ENCODE data around the gene HOXD4. TPM values are rescaled to one million over a fixed set of nuclear protein-coding genes. Genes with fewer than 3 reads are reported as not detected.
A peak's percentile ranks its signal among the peaks of the same experiment; 100 is the strongest.

Gene HOXD4
- total RNA-seq, 1 experiment from 2014 or later = 0.29 TPM

DNA sequence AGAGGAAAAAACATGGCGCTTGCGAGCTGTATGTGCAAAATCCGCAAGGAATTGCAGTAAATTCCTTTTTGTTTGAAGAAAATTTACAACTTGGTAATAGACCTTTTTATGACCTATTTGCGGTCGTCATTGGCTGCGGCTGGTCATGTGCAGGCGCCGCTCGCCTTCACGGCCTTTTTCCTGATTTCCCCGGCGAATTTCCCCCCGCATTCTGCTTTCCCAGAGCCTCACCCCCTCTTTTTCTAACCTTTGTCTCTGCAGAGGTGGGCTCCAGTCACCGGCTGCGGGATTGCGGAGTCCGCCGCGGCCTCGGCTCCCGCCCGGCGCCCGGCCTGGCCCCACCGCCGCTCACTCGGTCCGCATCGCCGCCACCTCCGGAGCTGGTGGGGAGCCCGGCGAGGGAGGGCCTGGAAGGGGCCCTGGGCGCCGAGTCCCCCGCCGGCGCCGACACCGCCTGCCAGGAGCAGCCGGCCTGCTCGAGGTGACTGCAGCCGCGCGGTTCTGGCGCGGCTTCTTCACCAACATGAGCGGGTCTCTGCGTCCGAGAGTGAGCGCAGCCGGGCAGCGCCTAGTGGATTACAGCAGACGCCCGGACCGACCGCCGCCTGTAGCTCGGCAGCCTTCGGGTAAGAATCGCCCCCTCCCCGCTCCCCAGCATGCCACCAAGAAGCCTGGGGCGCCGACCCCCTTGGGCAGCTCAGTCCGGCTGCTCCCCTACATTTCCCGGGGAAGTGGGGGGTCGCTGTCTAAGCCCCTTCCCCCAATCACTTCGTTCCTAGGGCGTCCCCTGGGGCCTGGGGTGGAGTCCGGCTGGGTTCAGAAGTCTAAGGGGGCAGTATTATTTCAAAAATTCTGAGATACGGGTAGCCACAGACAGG is 14.7 kb upstream of the HOXD4 start:
- Histone ChIP-seq H3K27me3 (replicated peaks) (no peaks in the 10 kb centered on the region), H3K36me3 (peaks cover 9% of the 10 kb centered on the region)

DNA sequence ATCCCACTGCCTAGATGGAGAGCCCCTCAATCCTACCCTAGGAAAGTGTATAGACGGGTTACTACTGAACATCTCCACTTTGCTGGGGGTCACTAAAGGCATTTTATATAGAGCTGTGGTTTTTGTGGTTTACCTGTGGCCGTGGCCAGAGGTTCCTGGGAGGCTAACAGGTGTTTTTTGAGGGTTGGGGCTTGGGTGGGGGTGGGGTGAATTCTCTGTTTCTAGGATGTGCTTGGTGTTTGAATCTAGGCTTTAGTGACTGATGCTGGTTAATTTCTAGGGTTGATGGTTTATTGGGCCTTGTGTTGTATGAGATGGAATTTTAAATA is 14.1 kb upstream of the HOXD4 start:
- Histone ChIP-seq H3K9me3 (replicated peaks) (no peaks in the 10 kb centered on the region), H3K4me3 (peak overlapping the region; percentile 87), H3K4me1 (replicated peaks) (peaks cover 26% of the 10 kb centered on the region), H3K27ac (peak overlapping the region; percentile 80), H3K36me3 (peaks cover 7% of the 10 kb centered on the region; the same call in 1 of the 2 replicates), H3K27me3 (replicated peaks) (no peaks in the 10 kb centered on the region)
- no peak for DNase-seq (ENCODE audit: low read depth in 1 of 2, low spot score in 2 of 2)

More for the DNA sequence above, 14.7 kb upstream of the HOXD4 start:
- DNase-seq (ENCODE audit: low read depth in 1 of 2, low spot score in 2 of 2) = peak in 1 of 2 experiments; percentile 71
- H3K9me3 ChIP-seq (replicated peaks) = no peaks in the 10 kb centered on the region
- peak overlapping the region; percentile 80 for H3K27ac ChIP-seq
- H3K4me1 ChIP-seq (replicated peaks) = peaks cover 26% of the 10 kb centered on the region
- peak overlapping the region; percentile 87 for H3K4me3 ChIP-seq

- Histone ChIP-seq H3K4me3 (no peak overlapping the region), H3K27ac (no peak overlapping the region), H3K36me3 (peaks cover 5% of the 10 kb centered on the region; the same call in 1 of the 2 replicates), H3K4me1 (replicated peaks) (peaks cover 26% of the 10 kb centered on the region), H3K9me3 (replicated peaks) (no peaks in the 10 kb centered on the region), H3K27me3 (replicated peaks) (no peaks in the 10 kb centered on the region)
- DNase-seq (ENCODE audit: low read depth in 1 of 2, low spot score in 2 of 2) = no peak
Measured at GRCh38 chr2:176137906-176138305, 13.4 kb upstream of the HOXD4 start.

DNA sequence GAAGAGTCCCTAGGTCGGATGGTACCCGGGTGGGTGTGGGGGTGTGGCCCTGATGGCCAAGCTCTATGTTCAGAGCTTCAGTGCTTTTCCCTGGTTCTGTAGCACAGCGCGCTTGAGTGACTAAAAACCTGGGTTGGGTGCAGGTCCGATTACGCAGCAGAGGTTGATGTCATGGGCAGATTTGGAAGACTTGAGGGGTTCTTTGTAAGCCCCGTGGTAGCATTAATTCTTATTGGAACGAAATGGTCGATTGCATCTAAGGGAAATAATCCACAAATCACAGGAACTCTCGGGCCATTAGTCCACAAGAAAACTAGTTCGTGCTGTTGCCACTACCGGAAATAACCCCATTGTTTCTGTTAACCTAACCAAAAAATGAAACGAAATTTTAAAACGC is 12.8 kb upstream of the HOXD4 start:
- DNase-seq (ENCODE audit: low read depth in 1 of 2, low spot score in 2 of 2) = no peak
- Histone ChIP-seq H3K4me1 (replicated peaks) (peaks cover 26% of the 10 kb centered on the region), H3K27me3 (replicated peaks) (no peaks in the 10 kb centered on the region), H3K36me3 (peaks cover 5% of the 10 kb centered on the region; the same call in 1 of the 2 replicates), H3K27ac (no peak overlapping the region), H3K4me3 (no peak overlapping the region), H3K9me3 (replicated peaks) (no peaks in the 10 kb centered on the region)

- no peaks in the 10 kb centered on the region for H3K27me3 ChIP-seq (replicated peaks)
- H3K27ac ChIP-seq = no peak overlapping the region
- H3K9me3 ChIP-seq (replicated peaks) = no peaks in the 10 kb centered on the region
- no peak for DNase-seq (ENCODE audit: low read depth in 1 of 2, low spot score in 2 of 2)
- H3K4me3 ChIP-seq = no peak overlapping the region
- H3K36me3 ChIP-seq = peaks cover 5% of the 10 kb centered on the region; the same call in 1 of the 2 replicates
- peaks cover 26% of the 10 kb centered on the region for H3K4me1 ChIP-seq (replicated peaks)
Measured at GRCh38 chr2:176138923-176139660, 12.3 kb upstream of the HOXD4 start.

DNA sequence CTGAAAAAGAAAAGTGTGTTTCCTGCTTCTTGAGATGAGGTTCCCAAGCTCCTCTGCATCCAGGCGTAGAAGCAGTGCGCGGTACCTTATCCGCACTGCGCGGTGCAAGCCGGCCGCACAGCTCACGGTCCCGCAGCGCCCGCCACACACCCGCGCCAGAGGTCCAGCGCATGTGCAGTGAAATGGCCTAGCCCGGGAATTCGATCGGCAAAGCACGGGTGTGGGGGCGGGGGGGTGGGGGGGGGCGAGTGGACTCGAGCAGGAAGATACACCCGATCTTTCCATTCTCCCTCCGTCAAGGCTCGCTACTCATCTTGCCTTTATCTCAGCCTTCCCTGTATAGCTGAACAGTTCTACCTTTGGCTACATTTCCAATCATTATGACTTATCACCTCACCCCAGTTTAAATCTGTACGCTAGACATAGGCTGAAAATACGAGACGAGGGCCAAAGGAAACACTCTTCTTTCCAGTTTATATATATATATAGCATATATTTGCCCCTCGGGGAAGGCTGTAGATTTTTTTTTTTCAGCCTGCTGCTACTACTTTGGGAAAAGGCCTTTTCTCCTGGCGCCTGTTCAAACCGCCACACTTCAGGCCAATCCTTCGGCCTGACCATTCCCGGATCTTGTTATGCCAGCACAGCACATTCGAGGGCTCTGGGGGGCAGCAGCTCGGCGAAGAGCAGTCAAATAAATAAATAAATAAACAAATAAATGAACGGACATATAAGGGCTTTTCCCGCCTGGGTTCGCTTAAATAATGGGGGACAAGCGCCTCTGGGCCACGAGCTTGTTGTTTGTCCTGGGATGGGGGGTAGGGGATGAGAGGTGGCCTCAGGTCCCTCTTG is 11.5 kb upstream of the HOXD4 start:
- H3K27ac ChIP-seq = peak overlapping the region; percentile 67
- no peaks in the 10 kb centered on the region for H3K9me3 ChIP-seq (replicated peaks)
- no peaks in the 10 kb centered on the region for H3K27me3 ChIP-seq (replicated peaks)
- no peaks in the 10 kb centered on the region for H3K36me3 ChIP-seq
- H3K4me3 ChIP-seq = peak overlapping the region; percentile 53
- no peak for DNase-seq (ENCODE audit: low read depth in 1 of 2, low spot score in 2 of 2)
- H3K4me1 ChIP-seq (replicated peaks) = peaks cover 21% of the 10 kb centered on the region

DNA sequence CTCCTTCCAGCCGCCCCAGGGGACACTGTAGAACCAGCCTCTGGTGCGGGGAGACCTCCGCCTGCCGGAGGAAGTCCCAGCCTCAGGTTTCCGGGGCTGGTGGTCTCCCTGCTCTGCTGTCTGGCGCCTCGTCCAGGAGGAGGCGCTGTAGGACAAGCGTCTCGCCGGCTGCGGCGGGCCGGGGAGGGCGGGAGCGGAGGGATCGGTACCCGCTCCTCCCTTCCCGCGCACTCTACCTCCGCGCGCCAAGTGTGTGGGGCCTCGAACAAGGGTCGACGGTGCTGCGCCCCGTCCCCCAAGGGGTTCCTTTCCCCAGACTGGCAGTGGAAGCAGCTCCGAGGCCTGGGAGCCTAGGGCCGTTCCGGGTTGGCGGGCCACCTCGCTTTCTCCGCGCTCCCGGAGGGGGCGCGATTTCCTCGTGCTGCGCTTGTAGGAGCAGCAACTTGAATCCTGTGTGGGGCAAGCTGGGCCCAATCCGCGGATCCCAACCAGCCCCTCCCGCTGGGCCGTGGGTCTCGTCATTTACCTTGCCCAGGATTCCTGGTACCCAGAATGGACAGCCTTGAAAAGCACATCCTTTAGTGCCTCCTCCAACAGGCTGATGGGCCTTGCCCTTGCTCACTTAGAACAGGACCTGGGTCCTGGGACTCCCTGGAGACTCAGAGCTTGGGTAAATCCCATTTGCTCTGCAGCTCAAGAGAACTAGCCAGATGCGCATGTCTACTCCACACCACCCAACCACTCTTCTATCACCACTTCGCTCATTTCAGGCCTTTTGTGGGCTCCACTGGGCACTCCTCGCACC is 10.6 kb upstream of the HOXD4 start:
- H3K4me1 ChIP-seq (replicated peaks) = peaks cover 13% of the 10 kb centered on the region
- H3K4me3 ChIP-seq = peak overlapping the region; percentile 53
- no peaks in the 10 kb centered on the region for H3K27me3 ChIP-seq (replicated peaks)
- no peaks in the 10 kb centered on the region for H3K36me3 ChIP-seq
- H3K27ac ChIP-seq = peak overlapping the region; percentile 67
- peak; percentile 85 to 94 for DNase-seq (ENCODE audit: low read depth in 1 of 2, low spot score in 2 of 2)
- H3K9me3 ChIP-seq (replicated peaks) = no peaks in the 10 kb centered on the region

DNA sequence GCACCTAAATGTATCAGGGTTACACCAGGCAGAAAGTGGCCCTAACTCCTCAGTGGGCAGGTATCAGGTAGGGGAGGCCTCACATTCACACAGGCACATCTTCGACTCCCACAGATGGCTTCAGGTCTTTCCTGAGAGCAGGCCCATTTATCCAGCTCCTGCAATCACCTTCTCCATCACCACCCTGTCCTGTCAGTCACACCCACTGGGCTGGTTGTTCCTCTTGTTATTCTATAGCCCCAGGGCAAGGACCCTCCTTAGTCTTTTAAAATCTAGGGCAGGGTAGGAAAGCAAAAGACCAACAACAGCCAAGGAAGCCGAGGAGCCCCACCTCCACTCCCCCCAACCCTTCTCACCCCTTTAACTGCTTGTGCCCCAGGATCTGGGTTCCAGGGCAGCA is 9.1 kb upstream of the HOXD4 start:
- Histone ChIP-seq H3K9me3 (replicated peaks) (no peaks in the 10 kb centered on the region), H3K4me1 (replicated peaks) (peaks cover 12% of the 10 kb centered on the region), H3K36me3 (no peaks in the 10 kb centered on the region), H3K27ac (no peak overlapping the region), H3K4me3 (no peak overlapping the region), H3K27me3 (replicated peaks) (no peaks in the 10 kb centered on the region)
- DNase-seq (ENCODE audit: low read depth in 1 of 2, low spot score in 2 of 2) = no peak

DNA sequence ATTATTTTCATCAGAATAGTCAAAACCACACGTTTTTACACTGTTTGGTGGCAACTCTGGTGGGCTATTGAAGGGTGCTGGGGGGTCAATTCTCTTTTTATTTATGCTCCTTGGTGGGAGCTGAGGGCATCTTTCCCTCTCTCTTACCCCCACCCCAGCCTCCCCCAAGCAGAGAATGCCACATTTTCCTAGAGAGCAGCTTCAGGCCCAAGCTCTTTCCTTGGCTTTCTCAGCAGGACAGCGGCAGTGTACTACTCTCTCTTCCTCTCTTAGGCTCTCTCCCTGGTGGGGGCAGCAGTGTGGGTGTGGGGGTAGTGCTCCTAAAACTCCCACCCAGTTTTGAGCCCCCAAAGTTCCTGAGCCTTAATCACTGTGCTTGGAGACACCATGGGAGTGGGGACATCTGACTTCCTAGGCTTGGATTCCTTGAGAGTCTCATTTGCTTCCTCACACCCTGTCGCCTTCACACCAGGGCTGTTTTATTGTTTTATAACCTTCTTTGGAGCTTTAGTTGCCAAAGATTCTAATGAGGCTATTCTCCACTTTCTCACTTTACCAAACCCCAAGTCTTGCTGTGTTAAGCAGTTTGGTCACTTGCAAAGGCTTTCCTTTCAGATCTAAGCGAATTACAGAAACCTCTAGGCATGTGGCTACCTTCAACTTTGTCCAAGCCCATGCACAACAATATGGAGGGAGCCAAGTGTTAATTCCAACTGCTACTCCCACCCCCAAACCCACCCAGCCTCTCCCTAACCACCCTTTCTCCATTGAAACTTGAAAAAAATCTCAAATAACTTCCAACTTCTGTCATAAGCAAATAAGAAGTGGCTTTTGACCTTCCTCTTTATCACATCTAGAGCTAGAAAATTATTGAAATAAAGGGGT is 6.0 kb upstream of the HOXD4 start:
- Histone ChIP-seq H3K9me3 (replicated peaks) (no peaks in the 10 kb centered on the region), H3K4me3 (no peak overlapping the region), H3K27me3 (replicated peaks) (no peaks in the 10 kb centered on the region), H3K27ac (no peak overlapping the region), H3K4me1 (replicated peaks) (peaks cover 8% of the 10 kb centered on the region), H3K36me3 (no peaks in the 10 kb centered on the region; the same call in 1 of the 2 replicates)
- DNase-seq (ENCODE audit: low read depth in 1 of 2, low spot score in 2 of 2) = no peak

DNA sequence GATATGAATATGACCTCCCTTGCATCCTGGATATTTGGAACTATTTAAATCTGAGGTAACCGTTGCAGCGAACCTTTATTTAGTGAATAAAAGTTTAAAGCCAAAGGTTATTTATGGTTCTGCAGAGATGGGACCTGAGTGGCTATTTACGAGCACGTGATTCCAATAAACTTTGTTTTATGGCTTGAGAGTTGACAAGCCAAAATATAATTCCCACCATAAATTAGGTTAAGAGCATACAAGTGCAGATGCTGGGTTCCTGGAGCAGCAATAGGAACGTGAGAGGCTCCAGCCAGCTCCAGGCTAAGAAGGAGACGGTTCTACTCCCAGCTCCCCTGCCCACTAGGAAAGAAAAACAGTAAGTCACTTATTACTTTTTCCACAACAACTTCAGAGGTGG is 5.2 kb upstream of the HOXD4 start:
- H3K27me3 ChIP-seq (replicated peaks) = no peaks in the 10 kb centered on the region
- no peak for DNase-seq (ENCODE audit: low read depth in 1 of 2, low spot score in 2 of 2)
- H3K27ac ChIP-seq = no peak overlapping the region
- no peak overlapping the region for H3K4me3 ChIP-seq
- H3K9me3 ChIP-seq (replicated peaks) = no peaks in the 10 kb centered on the region
- H3K36me3 ChIP-seq = no peaks in the 10 kb centered on the region; the same call in 1 of the 2 replicates
- peaks cover under 1% of the 10 kb centered on the region; the same call in 1 of the 2 replicates for H3K4me1 ChIP-seq (replicated peaks)

DNA sequence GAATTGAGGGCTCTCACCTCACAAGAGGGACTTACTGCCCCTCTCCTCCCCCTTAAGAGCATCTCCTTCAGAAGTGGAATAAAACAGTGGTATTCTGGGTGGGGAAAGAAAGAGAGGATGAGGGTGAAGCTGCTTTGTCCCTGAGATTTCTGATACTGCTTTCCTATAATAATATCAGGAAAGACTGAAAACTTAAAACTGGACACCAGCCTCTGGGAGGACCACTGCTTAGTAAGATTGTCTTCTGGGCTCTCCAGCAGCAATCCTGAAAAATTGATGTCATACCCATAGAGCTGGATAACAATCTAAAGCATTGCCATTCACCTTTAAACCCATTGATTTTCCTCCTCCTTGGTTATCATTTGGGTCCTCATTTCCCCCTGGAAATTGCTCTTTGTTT is 4.7 kb upstream of the HOXD4 start:
- no peaks in the 10 kb centered on the region for H3K4me1 ChIP-seq (replicated peaks)
- H3K36me3 ChIP-seq = no peaks in the 10 kb centered on the region; the same call in 1 of the 2 replicates
- no peak overlapping the region for H3K4me3 ChIP-seq
- H3K9me3 ChIP-seq (replicated peaks) = no peaks in the 10 kb centered on the region
- no peak overlapping the region for H3K27ac ChIP-seq
- DNase-seq (ENCODE audit: low read depth in 1 of 2, low spot score in 2 of 2) = no peak
- no peaks in the 10 kb centered on the region for H3K27me3 ChIP-seq (replicated peaks)

GRCh38 chr2:176147210-176147799 is 4.0 kb upstream of the HOXD4 start:
- Histone ChIP-seq H3K36me3 (no peaks in the 10 kb centered on the region; the same call in 1 of the 2 replicates), H3K27me3 (replicated peaks) (no peaks in the 10 kb centered on the region), H3K4me1 (replicated peaks) (no peaks in the 10 kb centered on the region), H3K9me3 (replicated peaks) (no peaks in the 10 kb centered on the region), H3K27ac (no peak overlapping the region), H3K4me3 (no peak overlapping the region)
- no peak for DNase-seq (ENCODE audit: low read depth in 1 of 2, low spot score in 2 of 2)

All from SJSA1 (cell line).